ENCODE results near the gene DYRK3.

- TF ChIP-seq CTCF (IDR thresholded peaks at IDR 0.05) (no peak), POLR2A (IDR thresholded peaks at IDR 0.05) (no peak)
Measured at GRCh38 chr1:206628916-206629315, 6.4 kb upstream of the DYRK3 start.

Data from tibial nerve (tissue), 3 donors.